HG03457 (cell line): ENCODE measurements around the gene FEM1C.

Experiments used
- ATAC-seq: cut with Tn5 transposase; IDR thresholded peaks from one replicate; pipeline ENCODE4 v1.9.1; 2021; ENCODE audit warnings: moderate number of reproducible peaks; ENCODE audit not compliant: unreplicated experiment

Gene FEM1C

DNA sequence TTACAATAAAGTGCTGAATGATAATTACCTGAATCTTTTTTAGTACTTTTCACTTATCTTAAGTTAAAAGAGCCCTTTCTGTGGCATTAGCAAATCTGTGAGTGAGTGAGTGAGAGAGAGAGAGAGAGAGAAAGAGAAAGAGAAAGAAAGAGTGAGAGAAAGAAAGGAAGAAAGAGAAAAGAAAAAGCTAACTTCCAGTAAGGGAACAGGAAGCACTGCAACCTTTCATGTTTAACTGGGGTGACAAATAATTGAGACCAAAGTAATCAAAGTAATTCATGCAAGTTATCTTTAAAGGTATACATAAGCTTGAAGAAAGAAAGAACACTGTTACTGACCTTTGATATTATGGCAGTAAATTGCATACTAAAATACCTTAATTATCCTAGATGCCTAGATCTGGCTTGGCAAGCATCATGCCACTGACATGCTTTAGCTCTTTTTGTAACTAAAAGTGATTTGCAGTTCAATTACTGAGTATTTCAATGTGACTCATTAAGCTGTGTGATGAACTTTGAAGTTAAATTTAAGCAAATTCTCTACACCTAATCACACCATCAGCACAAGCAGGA, 21.7 kb downstream of the FEM1C start:
- no peak for ATAC-seq

DNA sequence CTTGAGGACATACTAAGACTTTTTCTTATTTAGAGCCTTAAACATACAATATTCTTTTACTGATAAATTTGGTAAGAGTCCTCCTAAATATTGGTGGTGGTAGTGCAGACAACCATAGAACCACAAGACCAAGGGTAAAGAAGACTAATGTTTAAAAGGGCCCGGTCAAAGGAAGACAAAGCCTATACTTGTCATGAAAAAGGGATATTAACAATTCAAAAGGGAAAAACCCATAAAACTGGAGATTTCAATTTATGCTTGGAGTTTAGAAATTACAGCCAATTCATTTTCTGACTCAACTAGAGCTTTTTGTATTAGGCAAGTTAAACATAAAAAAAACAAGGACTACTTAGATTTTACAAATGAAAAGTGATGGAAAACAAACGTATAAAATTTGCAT, 24.4 kb downstream of the FEM1C start:
- no peak for ATAC-seq

DNA sequence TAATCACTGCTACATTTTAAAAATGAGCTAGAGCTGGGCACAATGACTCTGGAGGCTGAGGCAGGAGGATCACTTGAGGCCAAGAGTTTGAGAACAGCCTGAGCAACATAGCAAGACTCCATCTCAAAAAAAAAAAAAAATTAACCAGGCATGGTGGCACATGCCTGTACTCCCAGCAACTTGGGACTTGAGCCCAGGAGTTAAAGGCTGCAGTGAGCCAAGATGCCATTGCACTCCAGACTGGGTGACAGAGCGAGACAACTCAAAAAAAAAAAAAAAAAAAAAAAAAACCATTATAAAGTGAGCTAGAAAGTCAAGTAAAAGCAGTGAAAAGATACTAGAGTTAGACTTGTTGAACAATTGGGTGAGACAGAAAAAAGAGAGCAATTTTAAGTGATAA, 28.2 kb downstream of the FEM1C start:
- no peak for ATAC-seq

DNA sequence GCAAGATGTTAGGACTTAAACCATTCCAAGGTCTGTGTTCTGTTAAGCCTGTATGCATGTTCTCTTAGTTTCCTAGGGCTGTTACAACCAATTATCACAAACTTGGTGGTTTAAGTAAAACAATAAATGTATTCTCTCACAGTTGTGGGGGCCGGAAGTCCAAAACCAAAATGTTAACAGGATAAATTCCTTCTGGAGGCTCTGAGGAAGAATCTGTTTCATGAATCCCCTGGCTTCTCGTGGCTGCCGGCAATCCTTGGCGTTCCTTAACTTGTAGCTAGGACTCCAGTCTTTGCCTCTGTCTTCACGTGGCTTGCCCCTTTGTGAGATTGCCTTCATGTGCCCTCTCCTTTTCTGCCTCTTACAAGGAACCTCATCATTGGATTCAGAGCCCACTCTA, 30.4 kb downstream of the FEM1C start:
- no peak for ATAC-seq

DNA sequence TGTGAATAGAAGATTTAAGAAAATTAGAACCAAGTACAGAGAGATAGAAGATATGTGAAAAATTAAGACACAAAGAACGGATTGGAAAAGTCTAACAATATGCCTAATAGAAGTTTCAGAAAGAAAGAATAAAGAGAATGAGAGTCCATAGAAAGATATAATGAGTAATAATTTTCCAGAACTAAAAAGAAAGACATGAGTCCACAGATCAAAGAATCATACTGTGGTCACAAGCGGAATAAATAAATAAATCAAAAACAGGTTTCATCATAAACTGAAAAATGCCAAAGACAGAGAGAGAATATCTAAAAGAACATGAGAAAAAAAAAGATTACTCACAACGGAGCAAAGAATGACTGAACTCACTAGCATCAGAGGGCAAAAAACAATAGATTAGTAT, 32.9 kb downstream of the FEM1C start:
- ATAC-seq, result no peak

DNA sequence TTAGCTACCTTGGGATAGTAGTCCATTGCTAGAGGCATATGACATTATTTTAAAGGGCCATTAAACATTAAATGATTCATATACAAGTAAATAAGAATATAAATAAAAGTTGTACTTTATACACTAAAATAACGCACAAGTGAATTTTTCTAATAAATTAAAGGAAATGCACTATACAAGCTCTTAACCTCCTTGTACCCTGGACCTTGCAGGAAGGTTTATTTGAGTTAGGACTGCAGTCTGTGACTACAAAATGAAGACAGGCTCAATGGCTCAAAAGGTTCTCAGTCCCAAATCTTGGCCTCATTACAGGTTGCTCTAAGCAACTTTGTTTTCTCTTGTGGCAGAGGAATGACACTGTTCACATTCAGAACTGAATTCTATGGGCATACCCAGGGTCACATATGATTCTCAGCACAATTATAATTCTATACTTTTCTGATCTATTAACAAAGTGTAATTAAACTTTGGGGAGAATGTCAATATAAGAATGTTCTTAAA, 34.4 kb downstream of the FEM1C start:
- no peak for ATAC-seq

DNA sequence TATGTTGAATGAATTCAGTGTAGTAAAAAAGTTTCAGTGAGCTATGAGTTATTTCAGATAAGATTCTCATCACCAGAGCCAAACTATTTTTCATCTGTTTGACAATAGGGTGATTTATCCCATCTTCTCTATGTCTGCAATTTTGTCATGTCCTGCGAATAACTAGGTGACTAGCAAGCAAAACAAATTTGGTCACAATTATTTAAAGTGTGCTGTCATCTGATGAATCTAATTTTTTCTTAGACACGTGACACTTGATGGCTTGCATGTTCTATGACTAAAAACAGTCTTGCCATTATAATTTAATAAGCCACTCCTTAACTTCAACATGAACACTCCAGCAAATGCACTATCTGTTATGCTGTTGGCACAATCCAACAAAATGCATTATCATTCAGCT, 35.0 kb downstream of the FEM1C start:
- no peak for ATAC-seq

DNA sequence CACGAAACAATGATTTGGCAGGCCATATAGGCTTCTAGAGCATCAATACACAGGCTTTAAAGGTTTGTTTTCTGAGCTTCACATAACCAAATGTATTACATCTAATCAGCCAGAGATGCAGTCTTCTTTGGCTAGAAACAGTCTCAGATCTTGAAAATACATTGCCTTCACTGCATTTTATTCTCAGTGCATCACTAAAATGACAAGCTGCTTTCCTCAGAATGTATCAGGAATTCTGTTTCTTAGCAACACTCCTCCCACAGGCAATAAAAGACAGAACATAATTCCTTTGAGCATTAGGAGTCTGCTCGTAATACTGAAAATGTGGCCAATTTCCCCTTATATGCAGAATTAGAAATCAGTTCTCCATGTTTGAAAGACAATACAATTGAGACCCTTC, 36.9 kb downstream of the FEM1C start:
- no peak for ATAC-seq

DNA sequence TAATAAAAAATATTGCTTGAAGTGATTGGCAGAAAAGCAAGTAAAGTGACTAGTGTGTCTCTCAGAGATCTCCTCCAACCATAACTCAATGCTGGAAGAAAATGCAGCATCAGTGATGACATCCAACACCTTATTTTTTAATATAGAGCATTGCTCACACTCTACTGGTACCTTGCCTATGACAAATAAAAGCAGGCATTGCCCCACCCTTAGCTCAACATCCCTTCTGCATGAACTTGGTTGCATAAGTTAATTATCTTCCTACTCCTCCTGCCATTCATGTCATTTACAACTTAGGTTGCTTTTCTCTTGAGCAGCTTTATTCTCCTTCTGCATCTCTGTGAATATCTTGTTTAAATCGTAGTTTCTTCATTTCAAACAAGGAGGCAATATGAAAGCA, 41.2 kb downstream of the FEM1C start:
- ATAC-seq, result no peak

DNA sequence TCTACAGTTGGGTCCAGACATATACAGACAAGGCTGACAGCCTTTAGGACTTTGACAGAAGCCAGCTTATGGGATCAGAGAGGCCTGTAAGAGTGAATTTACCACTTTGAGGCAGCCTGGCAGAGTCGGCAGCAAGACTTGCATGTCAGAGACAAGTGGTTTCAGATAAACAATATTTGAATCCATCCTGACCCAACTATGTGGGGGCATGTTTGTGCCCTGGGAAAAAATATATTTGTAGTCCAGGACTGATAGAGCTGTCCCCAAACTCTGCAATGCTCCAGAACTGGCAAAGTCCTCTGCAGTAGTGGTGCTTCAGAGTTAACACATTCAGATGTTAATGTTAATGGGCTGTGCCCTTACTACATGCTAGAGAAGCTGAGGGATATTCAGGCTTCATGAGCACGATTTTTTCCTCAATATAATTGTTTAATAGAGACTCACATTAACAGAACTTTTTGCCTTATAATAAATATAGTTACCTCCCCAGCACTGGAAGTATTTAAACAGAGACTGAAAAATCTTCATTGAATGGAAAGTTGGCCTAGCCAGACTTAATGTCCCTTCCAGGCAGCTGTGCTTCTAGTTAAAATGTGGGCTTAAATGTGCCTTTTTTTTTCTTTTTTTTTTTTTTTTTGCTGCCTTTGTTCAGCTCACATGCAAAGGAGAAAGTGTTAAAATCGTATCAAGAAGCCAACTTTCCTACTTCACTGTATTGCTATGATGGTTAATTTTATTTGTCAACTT, 42.9 kb downstream of the FEM1C start:
- no peak for ATAC-seq

DNA sequence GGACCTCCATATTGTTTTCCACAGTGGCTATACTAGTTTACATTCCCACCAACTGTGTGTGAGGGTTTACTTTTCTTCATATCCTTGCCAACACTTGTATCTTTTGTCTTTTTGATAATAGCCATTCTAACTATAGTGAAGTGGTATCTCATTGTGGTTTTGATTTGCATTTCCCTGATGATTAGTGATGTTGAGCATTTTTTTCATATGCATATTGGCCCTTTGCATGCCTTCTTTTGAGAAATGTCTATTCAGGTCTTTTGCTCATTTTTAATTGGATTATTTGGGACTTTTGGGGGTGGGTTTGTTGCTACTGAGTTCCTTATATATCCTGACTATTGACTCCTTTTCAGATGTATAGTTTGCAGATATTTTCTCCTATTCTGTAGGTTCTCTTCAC, 44.4 kb downstream of the FEM1C start:
- ATAC-seq, result no peak

DNA sequence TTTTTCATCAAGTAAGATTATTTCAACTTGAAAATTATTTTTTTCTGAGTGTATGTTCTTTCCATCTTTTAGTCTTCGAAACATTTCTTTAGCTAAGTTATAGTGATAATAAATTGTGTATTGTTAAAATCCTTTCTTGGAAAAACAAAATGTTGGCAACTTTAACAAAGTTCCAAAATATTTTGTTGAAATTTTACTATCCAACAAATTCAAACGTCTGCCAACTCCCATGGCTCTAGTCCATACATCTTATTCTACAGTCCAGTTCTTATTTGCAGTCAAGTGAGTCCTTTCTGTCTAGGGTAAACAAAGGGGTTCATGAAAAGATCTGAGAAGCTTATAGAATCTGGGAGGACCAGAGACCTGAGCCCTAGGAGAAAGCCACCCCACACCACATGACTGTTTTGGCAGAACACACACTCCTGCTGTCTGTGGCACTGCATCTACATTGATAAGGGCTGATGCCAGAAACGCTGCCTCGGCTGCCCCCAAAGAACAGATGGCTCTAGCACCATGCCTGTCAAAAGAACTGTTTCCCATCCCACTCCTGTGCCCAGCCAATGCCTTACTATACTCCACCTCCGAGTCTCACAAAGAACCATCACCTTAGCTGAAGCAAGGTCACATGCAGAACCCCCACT, 47.5 kb downstream of the FEM1C start:
- ATAC-seq, result no peak

DNA sequence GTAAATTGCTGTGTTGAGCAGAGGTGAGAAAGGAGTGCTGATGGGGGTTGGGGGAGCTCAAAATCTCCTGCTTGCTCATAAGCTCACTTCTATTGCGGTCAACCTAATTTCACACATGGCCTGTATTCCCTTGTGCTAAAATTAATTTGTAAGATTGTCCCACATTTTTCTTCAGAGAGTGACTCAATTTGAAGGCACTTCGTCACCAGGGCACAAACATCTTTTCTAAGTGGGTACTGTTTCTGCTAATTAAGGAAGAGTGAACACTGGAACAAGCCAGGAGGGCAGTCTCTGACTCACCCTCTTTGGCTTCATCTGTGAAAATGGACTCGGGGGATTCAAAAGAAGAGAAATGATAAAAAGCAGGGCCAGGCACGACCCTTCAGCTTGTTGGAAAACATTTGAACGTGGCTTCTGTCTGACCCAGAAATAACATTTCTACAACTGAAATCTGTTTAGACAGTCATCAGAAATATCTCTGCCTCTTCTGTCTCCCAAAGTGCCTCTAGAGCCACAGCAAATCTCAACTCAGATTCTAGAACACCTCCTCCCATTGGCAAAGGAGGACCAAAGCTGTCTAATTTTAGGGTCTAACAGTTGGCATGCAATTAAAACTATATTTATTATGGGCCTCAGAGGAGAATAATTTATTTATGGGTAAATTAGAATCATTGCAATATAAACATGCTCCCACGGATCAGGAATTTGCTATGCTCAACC, 49.8 kb downstream of the FEM1C start:
- no peak for ATAC-seq

DNA sequence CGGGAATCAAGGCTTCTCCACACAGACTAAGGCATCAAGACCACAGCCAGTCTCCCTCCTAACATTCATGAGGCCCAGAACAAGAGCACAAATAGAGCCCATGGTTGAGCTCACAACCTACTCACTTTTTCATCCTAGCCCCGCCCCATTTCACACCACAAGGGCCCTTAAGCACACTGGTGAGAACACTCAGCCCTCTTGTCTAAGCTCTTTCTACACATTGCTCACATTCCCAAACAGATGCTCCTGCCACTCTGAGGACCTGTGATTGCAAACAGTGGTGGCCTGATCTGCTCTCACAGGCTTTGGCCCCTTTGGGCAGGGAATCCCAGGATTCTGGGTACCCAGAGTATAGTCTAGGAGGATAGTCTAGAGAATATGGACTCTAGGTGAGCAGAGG, 54.0 kb downstream of the FEM1C start:
- no peak for ATAC-seq

DNA sequence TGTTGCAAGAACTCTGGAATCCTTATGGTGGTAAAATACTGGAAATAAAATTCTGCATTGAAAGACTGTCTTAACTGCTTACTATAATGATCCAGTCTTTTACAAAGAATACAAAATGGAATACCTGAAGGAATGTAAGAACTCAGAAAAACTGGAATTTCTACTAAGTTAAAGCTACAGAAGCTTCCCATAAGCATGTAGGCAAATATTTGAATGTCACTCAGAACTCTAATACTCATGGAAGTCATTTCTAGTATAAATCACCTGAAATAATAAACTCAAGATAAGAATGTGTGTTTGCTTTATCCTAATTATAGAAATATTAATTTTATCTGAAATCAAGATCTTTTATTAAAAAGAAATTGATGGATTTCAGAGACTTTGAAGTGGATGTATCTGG, 54.8 kb downstream of the FEM1C start:
- no peak for ATAC-seq

DNA sequence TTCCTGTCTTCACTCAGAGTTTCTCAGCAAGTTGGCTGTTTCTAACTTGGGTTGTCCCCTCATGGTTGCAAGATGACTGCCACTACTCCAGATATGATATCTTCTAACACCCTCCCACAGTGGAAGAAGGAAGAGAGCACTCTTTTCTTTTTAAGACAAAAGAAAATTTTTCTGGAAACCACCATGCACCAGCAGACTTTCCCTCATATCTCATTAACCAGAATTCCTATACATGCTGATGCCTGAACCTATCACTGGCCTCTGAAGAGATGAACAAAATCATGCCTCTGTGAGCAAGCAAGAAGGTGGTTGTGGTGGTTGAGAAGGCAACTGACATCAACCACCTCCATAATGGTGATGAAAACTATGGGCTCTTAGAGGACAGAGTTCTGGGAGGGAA, 56.8 kb downstream of the FEM1C start:
- no peak for ATAC-seq

DNA sequence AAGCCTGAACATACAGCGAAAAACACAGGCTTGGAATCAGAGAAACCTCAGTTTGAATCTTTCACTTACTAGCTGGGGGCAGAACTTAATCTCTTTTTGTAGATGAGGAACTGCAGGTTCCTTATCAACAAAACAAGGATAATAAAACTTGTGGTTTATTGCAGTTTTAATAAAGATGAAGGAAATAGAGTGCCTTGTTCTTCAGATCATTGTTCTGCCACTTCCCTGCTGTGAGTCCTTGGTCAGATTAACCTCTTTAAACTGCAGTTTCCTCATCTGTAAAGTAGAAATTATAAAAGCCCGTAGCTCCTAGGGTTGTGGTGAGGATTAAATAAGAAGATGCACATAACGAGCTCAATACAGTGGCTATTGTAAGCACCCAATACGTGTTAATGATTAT, 57.4 kb downstream of the FEM1C start:
- ATAC-seq, result no peak

DNA sequence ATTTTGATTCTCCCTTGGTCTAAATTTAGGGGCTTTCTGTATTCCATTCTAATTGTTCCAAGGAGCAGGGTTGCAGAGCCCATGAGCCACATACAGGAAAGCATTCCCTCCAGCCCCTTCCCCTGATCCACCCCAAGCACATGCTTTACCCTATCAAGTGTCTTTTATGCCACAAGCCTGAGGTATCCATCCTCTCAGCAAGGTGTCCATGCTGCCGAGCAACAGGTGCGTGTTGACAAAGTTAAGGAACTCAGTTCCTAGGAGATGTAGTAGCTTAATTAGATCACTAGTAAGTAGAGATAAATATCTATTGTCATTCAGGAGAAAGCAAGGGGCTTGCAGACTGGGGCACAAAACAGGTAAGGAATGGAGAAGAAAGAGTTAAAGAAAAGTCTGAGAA, 57.8 kb downstream of the FEM1C start:
- no peak for ATAC-seq

DNA sequence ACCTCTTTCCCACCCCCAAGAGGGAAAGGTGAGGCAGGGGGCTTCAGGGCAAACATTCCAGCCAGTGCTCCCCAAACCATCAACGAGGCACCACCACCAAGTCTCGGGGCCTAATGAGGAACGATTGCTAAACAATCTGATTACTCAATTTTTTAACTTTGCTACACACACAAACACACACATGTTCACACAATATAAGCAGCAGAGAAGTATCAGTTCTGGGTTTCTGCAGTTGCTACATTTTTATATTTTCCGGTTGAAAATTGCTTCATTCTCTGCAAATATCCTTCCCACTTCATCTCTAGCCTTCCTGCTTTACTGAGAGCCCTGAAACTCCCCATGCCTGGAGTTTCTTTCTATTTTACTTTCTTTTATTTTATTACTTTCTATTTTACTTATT, 60.2 kb downstream of the FEM1C start:
- no peak for ATAC-seq

DNA sequence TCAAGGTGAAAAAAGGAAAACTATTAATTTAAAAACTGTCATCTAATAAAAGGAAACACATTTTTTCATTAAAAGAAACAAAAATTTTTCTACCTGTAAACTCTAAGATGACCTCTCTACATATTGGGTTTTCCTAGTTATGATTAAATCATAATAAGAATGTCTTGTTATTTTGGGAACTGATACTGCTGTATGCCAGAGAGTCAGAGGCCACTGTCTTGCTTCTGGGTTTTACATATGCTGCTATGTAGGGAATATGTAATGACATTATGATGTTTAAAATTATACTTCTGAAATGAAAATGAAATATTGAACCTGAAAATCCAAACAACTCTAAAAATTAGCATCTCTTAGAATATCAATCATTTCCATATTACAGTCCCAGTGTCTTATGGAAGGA, 63.7 kb downstream of the FEM1C start:
- no peak for ATAC-seq

DNA sequence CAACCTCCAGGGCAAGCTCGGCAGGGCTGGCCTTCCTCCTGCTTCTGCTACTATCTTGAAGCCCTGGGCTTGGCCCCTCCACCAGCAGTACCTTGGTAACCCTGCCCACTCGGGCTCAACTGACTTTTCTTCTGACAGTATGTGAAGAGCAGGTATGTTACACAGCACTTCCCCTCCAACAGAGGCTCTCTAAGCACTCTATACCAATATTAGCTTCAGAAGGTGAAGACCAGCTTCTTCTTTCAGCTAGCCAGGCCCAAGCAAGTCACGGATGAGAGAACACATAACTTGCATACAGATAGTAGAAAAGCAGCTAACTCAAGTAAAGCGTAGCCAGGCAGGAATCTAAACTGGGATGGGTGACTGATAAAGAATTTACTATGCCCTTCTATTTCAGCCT, 64.3 kb downstream of the FEM1C start:
- no peak for ATAC-seq
